Germinal center (tissue), 1 donor: ENCODE measurements around the gene DZANK1.
"Not testable (repeated sequence)": the region's sequence is repeated elsewhere in the genome, so short reads cannot be mapped to it uniquely, and the experiment has no call there.

Source experiments
- DNase-seq: peaks from one replicate; pipeline ENCODE4 v3.0.0; 2012; ENCODE audit warnings: mixed read lengths, low spot score

DZANK1 gene

GRCh38 chr20:18466894-18467730 is at the start of gene DZANK1, which contains the start of gene POLR3F:
Gene DZANK1, minus strand, starts transcription at chr20:18467030. Its CDS starts 1,672 bp downstream, at chr20:18465358.
Gene POLR3F, plus strand, starts transcription at chr20:18467390. Its CDS starts 117 bp downstream, at chr20:18467507.
- peak; percentile 97 for DNase-seq

GRCh38 chr20:18515973-18516372 is 49.1 kb upstream of the DZANK1 start:
- DNase-seq, result no peak

GRCh38 chr20:18514127-18514526 is 47.3 kb upstream of the DZANK1 start:
- DNase-seq, result no peak

- no peak for DNase-seq
These were observed 46.4 kb upstream of the DZANK1 start for GRCh38 chr20:18513208-18513607.

GRCh38 chr20:18511571-18511970 is 44.7 kb upstream of the DZANK1 start:
- DNase-seq, result no peak

GRCh38 chr20:18507218-18508191 is 40.7 kb upstream of the DZANK1 start, which contains the start of gene SEC23B:
Gene SEC23B, plus strand, starts transcription at chr20:18507940. Its CDS starts 2,896 bp downstream, at chr20:18510836.
- peak; percentile 96 for DNase-seq

- no peak for DNase-seq
These were observed 39.9 kb upstream of the DZANK1 start for GRCh38 chr20:18506744-18507143.

- no peak for DNase-seq
These were observed 37.7 kb upstream of the DZANK1 start for GRCh38 chr20:18504479-18505060.

GRCh38 chr20:18501672-18502071 is 34.8 kb upstream of the DZANK1 start:
- not testable (repeated sequence) for DNase-seq

- DNase-seq, result no peak
These were observed 30.8 kb upstream of the DZANK1 start for GRCh38 chr20:18497603-18498002.

GRCh38 chr20:18496740-18497592 is 30.1 kb upstream of the DZANK1 start, which contains the start of gene RBBP9:
Gene RBBP9, minus strand, starts transcription at chr20:18497225. Its CDS starts 58 bp downstream, at chr20:18497167.
- peak; percentile 79 for DNase-seq

- no peak for DNase-seq
These were observed 29.2 kb upstream of the DZANK1 start for GRCh38 chr20:18496042-18496441.

GRCh38 chr20:18488301-18488700 is 21.5 kb upstream of the DZANK1 start:
- DNase-seq, result no peak

- no peak for DNase-seq
These were observed 14.8 kb upstream of the DZANK1 start for GRCh38 chr20:18481596-18481995.

GRCh38 chr20:18477821-18478220 is 11.0 kb upstream of the DZANK1 start:
- DNase-seq, result no peak

GRCh38 chr20:18477218-18477617 is 10.4 kb upstream of the DZANK1 start:
- no peak for DNase-seq

GRCh38 chr20:18466574-18466893 is 296 bp downstream of the DZANK1 start:
- DNase-seq, result no peak

GRCh38 chr20:18465536-18466200 is 1.2 kb downstream of the DZANK1 start:
- no peak for DNase-seq

GRCh38 chr20:18456600-18456999 is 10.2 kb downstream of the DZANK1 start:
- no peak for DNase-seq

GRCh38 chr20:18443886-18444285 is 22.9 kb downstream of the DZANK1 start:
- no peak for DNase-seq

- no peak for DNase-seq
These were observed 26.4 kb downstream of the DZANK1 start for GRCh38 chr20:18440403-18440802.
